Superior temporal gyrus (tissue), 1 donor: ENCODE measurements around the gene GALNT10.

Experiments
- DNase-seq: peaks from one replicate; pipeline ENCODE4 v3.0.0-alpha.2; 2016; ENCODE audit errors: extremely low spot score

GALNT10 gene

DNA sequence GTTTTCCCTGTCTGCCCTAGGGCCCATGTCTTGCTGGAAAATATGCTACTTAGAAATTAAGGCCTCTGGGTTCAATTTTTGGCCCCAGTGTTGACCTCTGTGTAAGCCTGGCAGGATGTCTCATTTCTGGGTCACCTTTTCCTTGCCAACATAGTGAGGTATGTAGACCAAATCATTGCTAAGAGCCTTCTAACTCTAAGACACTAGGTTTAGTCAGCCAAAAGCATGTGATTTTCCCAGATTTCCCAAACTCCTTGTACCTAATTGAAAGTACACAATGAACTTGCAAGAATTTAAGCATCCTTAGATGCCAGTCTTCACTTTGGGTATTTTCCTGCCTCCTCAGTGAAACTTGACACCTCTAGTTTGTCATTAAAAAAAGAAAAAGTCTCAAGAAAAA is 77.0 kb downstream of the GALNT10 start:
- no peak for DNase-seq

- DNase-seq: no peak
Observed at GRCh38 chr5:154268073-154268472, 77.5 kb downstream of the GALNT10 start.

DNA sequence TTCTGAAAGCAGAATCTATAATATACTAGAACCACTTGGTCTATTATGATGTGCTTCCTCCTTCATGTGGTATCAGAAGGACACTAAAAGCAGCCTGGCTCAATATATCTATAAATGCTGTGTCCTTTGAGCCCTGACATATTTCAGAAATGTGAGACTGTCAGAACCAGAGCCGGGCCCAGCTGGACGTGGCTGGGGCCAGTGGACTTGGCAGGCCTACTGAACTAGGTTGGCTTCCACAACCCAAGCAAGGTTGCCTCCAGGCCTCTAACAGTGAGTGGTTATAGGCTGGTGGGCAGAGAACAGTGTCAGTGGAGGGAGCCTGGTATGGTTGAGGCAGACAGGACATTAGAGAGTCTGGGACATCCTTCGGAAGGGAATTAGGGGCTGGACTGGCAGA is 78.9 kb downstream of the GALNT10 start:
- DNase-seq: no peak

DNA sequence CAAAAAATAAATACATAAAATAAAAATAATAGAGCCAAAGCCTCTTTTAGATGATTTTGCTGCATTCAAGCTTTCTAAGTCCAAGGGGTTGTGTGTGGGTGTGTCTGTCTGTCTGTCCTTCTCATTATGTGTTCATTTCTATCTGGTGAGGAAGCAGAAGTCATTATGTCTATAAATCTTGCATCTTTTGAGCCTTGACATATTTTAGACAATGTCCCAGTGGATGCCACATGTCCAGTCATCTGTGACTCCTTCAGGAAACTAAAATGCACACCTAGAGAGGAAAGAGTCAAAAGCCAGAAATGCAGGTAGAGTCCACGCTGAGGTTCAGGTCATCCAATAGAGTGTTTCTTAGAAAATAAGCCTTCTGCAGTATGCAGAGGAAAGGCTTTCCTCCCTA is 80.9 kb downstream of the GALNT10 start:
- no peak for DNase-seq

DNA sequence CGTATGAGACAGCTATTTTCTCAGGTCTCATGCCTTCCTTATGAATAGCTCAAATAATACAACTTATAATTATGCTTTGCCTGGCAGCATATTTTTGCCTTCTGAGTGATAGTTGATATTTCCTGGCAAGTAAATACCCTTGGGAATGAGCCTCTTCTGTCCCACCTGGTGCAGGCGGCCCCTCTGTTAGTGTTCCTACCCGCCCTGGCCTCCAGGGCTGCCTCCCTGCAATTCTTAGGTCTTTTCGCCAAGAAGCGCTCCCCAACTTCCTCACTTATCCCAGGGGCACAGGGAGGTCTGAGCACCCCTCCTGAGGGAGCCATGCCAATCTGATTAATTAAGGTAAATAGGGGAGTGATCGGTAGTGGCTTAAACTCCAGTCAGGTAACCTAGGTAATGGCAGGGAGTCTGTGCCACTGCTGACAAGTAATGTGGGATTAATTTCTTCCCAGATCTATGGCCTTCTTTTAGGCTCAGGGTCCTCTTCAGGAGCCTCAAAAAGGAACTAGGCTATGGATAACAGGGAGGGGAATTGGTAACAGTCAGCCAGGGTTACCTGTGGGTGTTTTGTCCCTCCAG is 81.5 kb downstream of the GALNT10 start:
- DNase-seq: no peak

DNA sequence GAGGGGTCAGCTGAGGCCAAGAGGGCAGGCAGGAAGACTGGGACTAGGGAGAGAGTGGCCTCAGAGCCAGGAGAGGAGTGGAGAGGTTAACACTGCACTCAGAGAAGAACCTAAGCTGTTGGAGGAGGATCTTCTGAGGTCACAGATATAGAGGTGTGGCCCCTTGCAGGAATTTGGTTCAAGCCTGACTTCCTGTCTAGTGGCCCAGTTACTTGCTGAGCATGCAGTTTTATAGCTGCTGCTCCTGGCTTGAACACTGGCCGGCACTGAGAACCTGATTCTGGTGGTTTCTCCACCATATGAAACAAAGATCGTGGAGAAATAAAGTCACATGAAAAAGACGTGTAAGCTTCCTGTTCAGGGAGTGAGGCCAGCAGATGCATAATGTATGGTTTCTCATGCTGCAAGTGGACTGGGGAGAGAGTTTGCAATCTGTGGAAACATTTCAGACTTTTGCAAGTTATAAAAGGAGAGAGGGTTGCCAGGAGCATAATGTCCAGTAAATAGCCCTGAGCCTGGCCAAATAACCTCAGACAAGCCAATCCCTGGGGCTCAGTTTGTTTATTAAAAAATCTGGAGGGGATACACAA is 82.6 kb downstream of the GALNT10 start:
- no peak for DNase-seq

GRCh38 chr5:154273963-154274827 is 83.7 kb downstream of the GALNT10 start:
- DNase-seq: no peak

DNA sequence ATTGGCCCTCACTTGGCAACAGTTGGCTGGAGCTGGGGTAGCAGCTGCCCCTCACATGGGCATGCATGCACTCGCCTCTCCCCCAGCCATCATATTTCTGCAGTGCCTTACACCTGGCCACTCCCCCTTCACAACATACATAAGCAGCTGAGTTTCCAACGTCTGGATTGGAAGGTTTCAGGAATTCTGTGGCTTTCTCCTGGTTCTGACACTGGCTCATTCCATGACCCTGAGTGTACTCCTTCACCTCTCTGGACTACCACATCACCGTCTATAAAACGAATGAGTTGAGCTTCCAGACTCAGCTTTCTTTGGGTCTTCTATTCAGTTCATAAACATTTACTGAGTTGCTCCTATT is 84.3 kb downstream of the GALNT10 start:
- no peak for DNase-seq

GRCh38 chr5:154275566-154275965 is 85.0 kb downstream of the GALNT10 start:
- no peak for DNase-seq

DNA sequence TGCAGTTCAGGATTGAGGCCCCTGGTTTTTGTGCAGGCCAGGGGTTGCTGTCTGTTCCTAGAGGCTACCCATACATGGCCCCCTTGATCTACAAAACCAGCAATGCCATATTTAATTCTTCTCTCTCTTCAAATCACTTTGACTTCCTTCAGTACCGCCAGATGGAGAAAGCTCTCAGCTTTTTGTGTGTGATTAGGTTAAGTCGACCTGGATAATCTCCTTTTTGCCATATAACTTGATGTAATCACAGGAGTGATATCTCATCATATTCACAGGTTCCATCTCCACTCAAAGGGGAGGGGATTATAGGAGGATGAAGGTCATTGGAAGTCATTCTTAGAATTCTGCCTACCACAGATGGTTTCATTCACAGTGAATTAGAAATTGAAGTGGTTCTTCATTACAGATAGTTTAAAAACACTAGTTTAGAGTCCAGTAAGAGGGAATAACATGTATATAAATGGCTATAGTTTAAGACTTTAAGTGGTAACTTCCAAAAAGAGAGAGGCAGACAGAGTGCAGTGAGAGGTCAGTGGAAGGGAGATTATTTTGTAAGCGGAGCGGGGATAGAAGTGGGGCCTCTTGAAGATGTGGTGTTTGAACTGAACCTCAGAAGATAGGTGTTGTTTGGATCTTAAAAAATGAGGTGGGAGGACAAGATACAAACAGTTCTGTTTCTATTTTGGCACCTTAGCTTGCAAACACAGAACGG is 85.9 kb downstream of the GALNT10 start:
- DNase-seq: no peak

GRCh38 chr5:154276973-154277331 is 86.4 kb downstream of the GALNT10 start:
- no peak for DNase-seq

- DNase-seq: no peak
Observed at GRCh38 chr5:154277499-154277898, 87.0 kb downstream of the GALNT10 start.

GRCh38 chr5:154278186-154278585 is 87.7 kb downstream of the GALNT10 start:
- no peak for DNase-seq

DNA sequence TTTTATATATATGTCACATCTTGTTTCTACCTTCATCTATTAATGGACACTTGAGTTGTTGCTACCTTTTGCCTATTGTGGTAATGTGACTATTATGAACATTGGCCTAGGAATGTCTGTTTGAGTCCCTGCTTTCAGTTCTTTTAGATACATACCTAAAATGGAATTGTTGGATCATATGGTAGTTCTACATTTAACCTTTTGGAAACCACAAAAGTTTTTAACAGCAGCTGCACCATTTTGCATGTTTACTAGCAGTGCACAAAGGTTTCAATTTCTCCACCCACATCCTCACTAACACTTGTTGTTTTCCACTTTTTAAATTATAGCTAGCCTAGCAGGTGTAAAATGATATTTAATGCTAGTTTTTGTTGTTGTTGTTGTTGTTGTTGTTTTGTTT is 88.4 kb downstream of the GALNT10 start:
- no peak for DNase-seq

- no peak for DNase-seq
Observed at GRCh38 chr5:154284433-154284832, 93.9 kb downstream of the GALNT10 start.

DNA sequence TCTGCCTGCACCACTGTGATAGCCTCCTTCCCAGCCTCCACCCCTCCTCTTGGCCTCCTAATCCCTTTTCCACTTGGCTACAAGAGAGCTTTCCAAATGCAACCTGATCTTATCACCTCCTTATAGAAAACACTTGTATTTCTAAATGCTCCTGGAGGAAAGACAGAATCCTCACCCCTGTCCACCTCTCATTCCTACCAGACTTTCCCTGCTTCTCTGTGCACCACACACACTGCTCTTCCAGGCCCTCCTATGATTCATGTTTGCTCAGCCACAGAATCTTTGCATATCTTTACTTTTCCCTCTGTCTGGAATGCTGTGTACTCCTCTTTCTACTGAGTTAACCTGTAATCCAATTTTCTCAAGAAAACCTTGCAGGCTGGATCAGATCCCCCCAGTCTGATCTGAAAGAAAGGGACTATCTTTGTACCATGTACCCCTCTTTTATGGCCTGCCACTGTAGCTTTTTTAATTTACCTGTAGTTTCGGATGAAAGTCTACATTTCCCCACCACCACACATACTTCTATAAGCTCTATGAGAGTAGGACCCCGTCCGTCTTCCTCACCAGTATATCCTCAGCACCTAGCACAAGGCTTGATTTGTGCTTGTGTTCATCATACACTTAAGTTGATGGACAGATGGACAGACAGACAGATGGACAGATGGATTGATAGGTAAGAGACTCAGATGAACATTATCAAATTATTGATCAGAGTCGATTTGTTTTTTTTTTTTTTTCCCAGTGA is 95.3 kb downstream of the GALNT10 start:
- no peak for DNase-seq

DNA sequence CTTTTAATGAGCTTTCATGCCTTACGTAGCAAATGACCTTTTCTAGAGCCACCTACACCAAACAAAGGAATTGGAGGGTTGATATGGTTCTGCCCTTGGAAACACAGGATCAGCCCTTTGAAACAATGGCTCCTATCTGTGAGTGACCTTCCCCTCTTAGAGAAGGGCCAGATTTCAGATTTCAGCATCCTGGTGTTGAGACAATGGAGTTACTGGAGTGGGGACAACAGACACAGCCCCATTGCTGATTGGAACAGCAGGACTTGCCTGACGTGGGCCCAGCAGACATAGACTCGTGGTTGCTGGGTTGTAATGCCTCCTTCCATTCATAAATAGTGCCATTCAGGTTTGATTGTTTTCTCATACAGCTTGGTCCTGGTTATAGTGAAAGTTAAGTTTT is 96.0 kb downstream of the GALNT10 start:
- no peak for DNase-seq

- DNase-seq: no peak
Observed at GRCh38 chr5:154287136-154287535, 96.6 kb downstream of the GALNT10 start.

GRCh38 chr5:154288145-154288544 is 97.6 kb downstream of the GALNT10 start:
- DNase-seq: no peak

DNA sequence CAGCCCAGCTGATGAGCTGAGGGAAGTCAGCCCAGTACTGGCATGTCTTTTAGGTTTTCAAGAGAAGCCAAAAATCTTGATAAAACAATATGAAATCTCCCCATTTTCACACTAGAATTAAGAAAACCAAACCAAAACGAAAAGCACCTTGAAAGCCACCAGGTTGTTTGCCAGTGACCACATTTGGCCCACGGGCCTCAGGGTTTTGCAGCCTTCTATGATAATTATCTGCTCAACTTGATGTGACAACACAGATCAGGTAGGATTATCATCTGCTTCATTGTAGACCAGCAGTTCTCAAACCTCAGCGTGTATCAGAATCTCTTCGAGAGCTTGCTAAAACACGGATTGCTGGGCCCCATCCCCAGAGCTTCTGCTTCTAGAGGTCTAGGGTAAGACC is 101.4 kb downstream of the GALNT10 start:
- DNase-seq: no peak

DNA sequence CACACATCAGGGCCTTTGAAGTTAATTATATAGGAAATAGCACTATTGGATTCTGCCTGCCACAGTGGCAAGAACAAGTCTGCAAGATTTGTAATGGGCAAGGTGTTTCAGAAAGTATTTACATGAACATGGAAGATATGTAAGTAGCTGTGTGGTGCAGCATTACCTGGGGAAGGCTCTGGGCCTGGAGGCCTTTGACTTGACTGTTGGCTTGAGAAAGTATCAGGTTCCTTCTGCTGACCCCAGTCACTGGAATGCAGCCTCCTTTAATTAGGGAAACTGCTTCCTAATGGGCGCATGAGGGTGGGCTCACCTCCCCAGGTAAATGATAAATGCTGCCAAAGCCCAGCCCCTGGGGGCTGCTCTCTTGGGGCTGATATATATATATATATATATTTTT is 102.7 kb downstream of the GALNT10 start:
- DNase-seq: no peak

GRCh38 chr5:154295551-154295950 is 105.0 kb downstream of the GALNT10 start:
- no peak for DNase-seq
